Keratinocyte (primary cell): ENCODE results near the gene P4HTM.

Experiments
- EZH2 ChIP-seq: IDR thresholded peaks from one replicate; pipeline ENCODE4 v1.6.1; 2012; ENCODE audit warnings: inconsistent platforms, mild to moderate bottlenecking, low read length, moderate library complexity
- TF ChIP-seq, protein P1 (sequence below), 3 experiments: IDR thresholded peaks in 1 of 3; conservative IDR thresholded peaks in 1 of 3; optimal IDR thresholded peaks in 1 of 3; 2 replicates in 2 of 3; 3 replicates in 1 of 3; pipeline versions ENCODE3 to v1.5.1; 2011; ENCODE audit warnings: low read length in 3 of 3, mild to moderate bottlenecking in 3 of 3, moderate library complexity in 2 of 3, control low read depth in 1 of 3, inconsistent platforms in 1 of 3; ENCODE audit not compliant: insufficient read depth in 2 of 3; ENCODE audit errors: extremely low read depth in 1 of 3

DNA sequence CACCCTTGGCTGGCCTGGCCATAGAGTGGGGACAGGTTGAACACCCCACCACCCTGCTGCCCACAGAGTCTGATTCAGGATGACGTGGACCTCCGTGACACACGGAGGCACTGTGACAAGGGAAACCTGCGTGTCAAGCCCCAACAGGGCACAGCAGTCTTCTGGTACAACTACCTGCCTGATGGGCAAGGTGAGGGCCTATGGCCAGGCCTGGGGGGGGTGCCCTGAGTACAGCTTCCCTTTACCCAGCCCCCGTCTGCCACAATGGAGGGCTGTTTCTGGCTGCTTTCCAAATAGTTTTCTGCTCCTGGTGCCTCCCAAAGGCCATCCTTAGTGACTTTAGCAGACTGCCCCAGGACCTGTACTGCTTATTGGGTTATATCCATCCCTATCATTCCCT lies 16.0 kb downstream of the P4HTM start:
- TF ChIP-seq, protein P1, sequence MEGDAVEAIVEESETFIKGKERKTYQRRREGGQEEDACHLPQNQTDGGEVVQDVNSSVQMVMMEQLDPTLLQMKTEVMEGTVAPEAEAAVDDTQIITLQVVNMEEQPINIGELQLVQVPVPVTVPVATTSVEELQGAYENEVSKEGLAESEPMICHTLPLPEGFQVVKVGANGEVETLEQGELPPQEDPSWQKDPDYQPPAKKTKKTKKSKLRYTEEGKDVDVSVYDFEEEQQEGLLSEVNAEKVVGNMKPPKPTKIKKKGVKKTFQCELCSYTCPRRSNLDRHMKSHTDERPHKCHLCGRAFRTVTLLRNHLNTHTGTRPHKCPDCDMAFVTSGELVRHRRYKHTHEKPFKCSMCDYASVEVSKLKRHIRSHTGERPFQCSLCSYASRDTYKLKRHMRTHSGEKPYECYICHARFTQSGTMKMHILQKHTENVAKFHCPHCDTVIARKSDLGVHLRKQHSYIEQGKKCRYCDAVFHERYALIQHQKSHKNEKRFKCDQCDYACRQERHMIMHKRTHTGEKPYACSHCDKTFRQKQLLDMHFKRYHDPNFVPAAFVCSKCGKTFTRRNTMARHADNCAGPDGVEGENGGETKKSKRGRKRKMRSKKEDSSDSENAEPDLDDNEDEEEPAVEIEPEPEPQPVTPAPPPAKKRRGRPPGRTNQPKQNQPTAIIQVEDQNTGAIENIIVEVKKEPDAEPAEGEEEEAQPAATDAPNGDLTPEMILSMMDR (optimal IDR thresholded peaks at IDR 0.05 in 1 of 3, IDR thresholded peaks at IDR 0.05 in 1 of 3, conservative IDR thresholded peaks at IDR 0.05 in 1 of 3; ENCODE audit: extremely low read depth in 1 of 3, insufficient read depth in 2 of 3, low read length in 3 of 3): no peak
- TF ChIP-seq EZH2: no peak
